HCT116 (cell line): ENCODE measurements around the gene GALNT18. TPM values are rescaled to one million over a fixed set of nuclear protein-coding genes. Genes with fewer than 3 reads are reported as not detected.

Experiments used
- ATAC-seq: fragments of 200-7000 bp; cut with Tn5 transposase; 2 replicates; pipeline ENCODE4 v1.9.1; 2020; ENCODE audit warnings: mild to moderate bottlenecking, moderate library complexity
- BruUV-seq: library from RNA; stranded (reverse); fragments of 400-500 nt; replicated peaks from 2 replicates; lab custom pipeline; 2021; lab: Mats Ljungman, UMichigan
- CTCF ChIA-PET: fragments of 300-600 bp; sonication (Branson Sonifier 250); formaldehyde crosslinking; loops from one replicate; lab custom pipeline; 2021; ENCODE audit warnings: antibody characterized with exemption; lab: Charles Lee
- POLR2A ChIA-PET: fragments of 300-600, 350-600 bp; sonication (Branson Sonifier 250); formaldehyde crosslinking; loops from one replicate; lab custom pipeline; 2021; ENCODE audit warnings: antibody characterized with exemption; lab: Charles Lee
- RAD21 ChIA-PET, 2 experiments: fragments of 300-600 bp; sonication (Branson Sonifier 250); formaldehyde crosslinking; loops; one replicate each; lab custom pipeline; 2023; ENCODE audit warnings: low total read pairs in 2 of 2; ENCODE audit not compliant: uncharacterized antibody in 2 of 2, unreplicated experiment in 2 of 2, low non-redundant PET in 1 of 2; lab: Charles Lee
- DNase-seq: peaks from one replicate; pipeline ENCODE4 v3.0.0-alpha.2; 2010; ENCODE audit warnings: low read depth, low spot score
- H2AFZ ChIP-seq: fragments of 200-600 bp; shearing (Covaris generic), sonication (generic); 2 replicates; pipeline ENCODE4 v1.6.1; 2017; ENCODE audit warnings: low read depth, mixed run types, mixed read lengths, antibody characterized with exemption, low read length; ENCODE audit not compliant: poor library complexity, severe bottlenecking
- H3K27ac ChIP-seq: 2 replicates; pipeline ENCODE4 v1.5.1; 2012; ENCODE audit warnings: low read depth, low read length
- H3K27me3 ChIP-seq: fragments of 200-600 bp; sonication (generic); 2 replicates; pipeline ENCODE4 v1.6.1; 2016; ENCODE audit warnings: mixed run types, low read length, mixed read lengths; ENCODE audit not compliant: insufficient read depth
- H3K36me3 ChIP-seq, 2 experiments: fragments of 200-500 bp in 1 of 2; fragments of 200-600 bp in 1 of 2; sonication (Bioruptor generic) in 1 of 2; sonication (generic) in 1 of 2; 2 replicates each; pipeline versions ENCODE4 v1.5.1 to v1.6.1; 2014 to 2016; ENCODE audit warnings: low read length in 2 of 2, inconsistent platforms in 1 of 2, mixed read lengths in 1 of 2, mixed run types in 1 of 2; ENCODE audit not compliant: insufficient read depth in 2 of 2, control insufficient read depth in 1 of 2
- H3K4me1 ChIP-seq, 2 experiments: fragments of 200-600 bp in 1 of 2; sonication (generic) in 1 of 2; 2 replicates each; pipeline versions ENCODE4 v1.5.1 to v1.6.1; 2012 to 2017; ENCODE audit warnings: low read length in 2 of 2, inconsistent platforms in 1 of 2, mild to moderate bottlenecking in 1 of 2, mixed read lengths in 1 of 2, mixed run types in 1 of 2, moderate library complexity in 1 of 2; ENCODE audit not compliant: insufficient read depth in 2 of 2, control insufficient read depth in 1 of 2
- H3K4me2 ChIP-seq: fragments of 200-600 bp; sonication (generic); 2 replicates; pipeline ENCODE4 v1.6.1; 2017; ENCODE audit warnings: mixed run types, low read length, mixed read lengths
- H3K4me3 ChIP-seq, 2 experiments: fragments of 200-600 bp in 1 of 2; sonication (generic) in 1 of 2; replicated peaks in 1 of 2; 2 replicates each; pipeline ENCODE4 v1.5.1; 2011 to 2016; ENCODE audit warnings: low read length in 2 of 2, control low read depth in 1 of 2, low read depth in 1 of 2, mild to moderate bottlenecking in 1 of 2, mixed read lengths in 1 of 2, mixed run types in 1 of 2
- H3K79me2 ChIP-seq: fragments of 200-600 bp; sonication (generic); 2 replicates; pipeline ENCODE4 v1.6.1; 2017; ENCODE audit warnings: mild to moderate bottlenecking, mixed run types, low read length, moderate library complexity, mixed read lengths; ENCODE audit not compliant: insufficient read depth
- H3K9ac ChIP-seq: fragments of 200-600 bp; sonication (generic); 2 replicates; pipeline ENCODE4 v1.6.1; 2016; ENCODE audit warnings: low read length, mixed read lengths
- H3K9me2 ChIP-seq: fragments of 200-600 bp; sonication (generic), shearing (Covaris generic); 2 replicates; pipeline ENCODE4 v1.6.1; 2017; ENCODE audit warnings: mixed run types, mild to moderate bottlenecking, moderate library complexity; ENCODE audit not compliant: insufficient read depth
- H3K9me3 ChIP-seq, 2 experiments: fragments of 200-500 bp in 1 of 2; fragments of 200-600 bp in 1 of 2; sonication (Bioruptor generic) in 1 of 2; sonication (generic) in 1 of 2; 2 replicates each; pipeline ENCODE4 v1.6.1; 2014 to 2017; ENCODE audit warnings: low read length in 2 of 2, mixed read lengths in 2 of 2, inconsistent platforms in 1 of 2, low read depth in 1 of 2, mild to moderate bottlenecking in 1 of 2, mixed run types in 1 of 2, moderate library complexity in 1 of 2; ENCODE audit not compliant: control insufficient read depth in 1 of 2, insufficient read depth in 1 of 2
- H4K20me1 ChIP-seq: fragments of 200-600 bp; sonication (generic), shearing (Covaris generic); 2 replicates; pipeline ENCODE4 v1.6.1; 2017; ENCODE audit warnings: mixed run types, mild to moderate bottlenecking, moderate library complexity; ENCODE audit not compliant: insufficient read depth
- CBX3 ChIP-seq: IDR thresholded peaks from 2 replicates; pipeline ENCODE4 v1.6.1; 2012; ENCODE audit warnings: low read depth
- CTCF ChIP-seq, 3 experiments: fragments of 200-600 bp in 1 of 3; sonication (generic) in 1 of 3; IDR thresholded peaks in 2 of 3; conservative IDR thresholded peaks in 1 of 3; 2 replicates each; pipeline ENCODE4 v1.5.1; 2012 to 2017; ENCODE audit warnings: low read depth in 2 of 3, low read length in 2 of 3, antibody characterized with exemption in 1 of 3, borderline replicate concordance in 1 of 3, control low read depth in 1 of 3, mild to moderate bottlenecking in 1 of 3, mixed read lengths in 1 of 3, mixed run types in 1 of 3, moderate library complexity in 1 of 3; ENCODE audit not compliant: insufficient read depth in 1 of 3
- EGR1 ChIP-seq: IDR thresholded peaks from 2 replicates; pipeline ENCODE4 v1.6.1; 2012; ENCODE audit warnings: low read depth
- ELF1 ChIP-seq: IDR thresholded peaks from 2 replicates; pipeline ENCODE4 v1.6.1; 2012; ENCODE audit warnings: low read depth, borderline replicate concordance
- JUND ChIP-seq: IDR thresholded peaks from 2 replicates; pipeline ENCODE4 v1.6.1; 2012
- POLR2A ChIP-seq: IDR thresholded peaks from 2 replicates; pipeline ENCODE4 v1.7.0; 2011; ENCODE audit warnings: borderline replicate concordance; ENCODE audit not compliant: insufficient read depth, insufficient read length; ENCODE audit errors: extremely low read depth
- RAD21 ChIP-seq: IDR thresholded peaks from 2 replicates; pipeline ENCODE4 v1.6.1; 2012; ENCODE audit warnings: low read depth, mild to moderate bottlenecking
- REST ChIP-seq: IDR thresholded peaks from 2 replicates; pipeline ENCODE4 v1.6.1; 2012; ENCODE audit warnings: low read depth
- SP1 ChIP-seq: IDR thresholded peaks from 2 replicates; pipeline ENCODE4 v1.6.1; 2012; ENCODE audit warnings: low read depth
- TCF7L2 ChIP-seq: IDR thresholded peaks from 2 replicates; pipeline ENCODE4 v1.7.0; 2011; ENCODE audit warnings: borderline replicate concordance, inconsistent platforms; ENCODE audit not compliant: insufficient read depth, insufficient read length; ENCODE audit errors: extremely low read depth
- YY1 ChIP-seq: IDR thresholded peaks from 2 replicates; pipeline ENCODE4 v1.6.1; 2011; ENCODE audit warnings: low read length, low read depth, moderate library complexity, mild to moderate bottlenecking; ENCODE audit not compliant: insufficient replicate concordance; ENCODE audit errors: extremely low read depth
- ZBTB33 ChIP-seq: IDR thresholded peaks from 2 replicates; pipeline ENCODE4 v1.6.1; 2011; ENCODE audit warnings: mild to moderate bottlenecking, low read length, moderate library complexity; ENCODE audit not compliant: insufficient replicate concordance; ENCODE audit errors: extremely low read depth
- ZFX ChIP-seq: fragments of 450-650 bp; IDR thresholded peaks from 2 replicates; pipeline ENCODE4 v1.6.1; 2017
- intact Hi-C: fragments of 100-400 bp; cut with micrococcal nuclease; formaldehyde crosslinking; loops from 2 replicates; pipeline ENCODE4 v1.10.0; 2022
- total RNA-seq: library from RNA; stranded (reverse); gene quantifications from one replicate; pipeline ENCODE4 v1.2.1, GENCODE V29; 2021; ENCODE audit not compliant: unreplicated experiment
- TF ChIP-seq, protein P1 (sequence below): IDR thresholded peaks from 2 replicates; pipeline ENCODE4 v1.6.1; 2012
- TF ChIP-seq, protein P2 (sequence below): IDR thresholded peaks from 2 replicates; pipeline ENCODE4 v1.6.1; 2012

The GALNT18 gene
- total RNA-seq, 1 experiment from 2014 or later, result 19.9 TPM

DNA sequence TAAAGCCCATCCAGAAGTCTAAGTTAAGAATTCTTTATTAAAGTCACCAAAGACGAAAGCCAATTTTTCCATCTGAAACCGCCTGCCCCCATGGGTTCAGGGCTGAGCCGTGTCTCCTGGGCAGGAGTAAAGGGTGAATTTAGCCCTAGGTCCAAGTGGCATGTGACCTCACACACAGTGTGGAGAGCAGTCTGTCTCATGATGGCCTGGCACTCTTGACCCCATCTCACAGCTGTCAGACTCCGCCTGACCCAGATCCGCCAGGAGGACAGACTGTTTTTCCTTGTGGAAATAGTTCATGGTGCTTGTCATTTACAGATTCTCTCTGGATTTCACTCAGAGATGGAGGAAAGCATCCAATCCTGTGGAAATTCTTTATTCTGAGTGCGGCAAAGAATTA lies 109.7 kb downstream of the GALNT18 start:
- CTCF ChIA-PET, result no interaction called here
- Histone ChIP-seq H4K20me1 (peaks cover 3% of the 10 kb centered on the region; the same call in 1 of the 2 replicates), H3K9ac (no peak overlapping the region), H3K27me3 (no peaks in the 10 kb centered on the region), H2AFZ (no peak overlapping the region), H3K9me2 (no peaks in the 10 kb centered on the region), H3K36me3 (no peaks in the 10 kb centered on the region), H3K4me2 (no peak overlapping the region), H3K27ac (no peak overlapping the region), H3K79me2 (0 out of 2 replicates have a peak, but pooled peaks cover 4% of the 10 kb centered on the region), H3K4me3 (no peak overlapping the region), H3K4me1 (no peaks in the 10 kb centered on the region), H3K9me3 (no peaks in the 10 kb centered on the region)
- ATAC-seq (no peak), DNase-seq (no peak)
- RAD21 ChIA-PET, result no interaction called here
- POLR2A ChIA-PET, result no interaction called here
- TF ChIP-seq POLR2A (no peak), JUND (no peak), TCF7L2 (no peak), CTCF (IDR thresholded peaks at IDR 0.05 in 2 of 3, conservative IDR thresholded peaks at IDR 0.05 in 1 of 3; ENCODE audit: borderline replicate concordance in 1 of 3, insufficient read depth in 1 of 3, low read depth in 2 of 3, low read length in 2 of 3) (no peak), ELF1 (no peak), SP1 (no peak), ZBTB33 (no peak), RAD21 (no peak), ZFX (no peak), CBX3 (no peak), EGR1 (no peak), YY1 (no peak), REST (no peak)
- TF ChIP-seq, protein P1, sequence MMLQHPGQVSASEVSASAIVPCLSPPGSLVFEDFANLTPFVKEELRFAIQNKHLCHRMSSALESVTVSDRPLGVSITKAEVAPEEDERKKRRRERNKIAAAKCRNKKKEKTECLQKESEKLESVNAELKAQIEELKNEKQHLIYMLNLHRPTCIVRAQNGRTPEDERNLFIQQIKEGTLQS, result no peak
- TF ChIP-seq, protein P2, sequence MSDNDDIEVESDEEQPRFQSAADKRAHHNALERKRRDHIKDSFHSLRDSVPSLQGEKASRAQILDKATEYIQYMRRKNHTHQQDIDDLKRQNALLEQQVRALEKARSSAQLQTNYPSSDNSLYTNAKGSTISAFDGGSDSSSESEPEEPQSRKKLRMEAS, result no peak
- no TSS peak for BruUV-seq
- intact Hi-C loops, result no loop called here
